SK-N-SH (cell line): ENCODE measurements around the gene SLC25A2. TPM values are rescaled to one million over a fixed set of nuclear protein-coding genes. Genes with fewer than 3 reads are reported as not detected.

Source experiments
- CTCF ChIA-PET: fragments of 300-600, 350-600 bp; formaldehyde crosslinking; extraction: SDS; loops from one replicate; lab custom pipeline; 2021; lab: Yijun Ruan, JAX
- POLR2A ChIA-PET: fragments of 350-600 bp; sonication (Branson Sonifier 250); formaldehyde crosslinking; extraction: SDS; loops from one replicate; lab custom pipeline; 2020; ENCODE audit warnings: antibody characterized with exemption, inconsistent platforms; lab: Yijun Ruan, JAX
- DNase-seq: peaks from one replicate; pipeline ENCODE4 v3.0.0; 2012
- H2AFZ ChIP-seq: fragments of 200-600 bp; sonication (generic); 2 replicates; pipeline ENCODE4 v1.8.1; 2016; ENCODE audit warnings: antibody characterized with exemption, mild to moderate bottlenecking, low read depth
- H3F3A ChIP-seq: fragments of 200-600 bp; sonication (generic); replicated peaks from 2 replicates; pipeline ENCODE3; 2016; ENCODE audit warnings: antibody characterized with exemption, mild to moderate bottlenecking; ENCODE audit not compliant: insufficient read depth
- H3K27ac ChIP-seq, 2 experiments: fragments of 200-500 bp in 1 of 2; fragments of 200-600 bp in 1 of 2; sonication (Bioruptor generic) in 1 of 2; sonication (generic), shearing (Covaris generic) in 1 of 2; 2 replicates each; pipeline versions ENCODE4 v1.5.1 to v1.6.1; 2014 to 2016; ENCODE audit warnings: low read depth in 2 of 2, inconsistent platforms in 1 of 2, low read length in 1 of 2, mild to moderate bottlenecking in 1 of 2, mixed read lengths in 1 of 2
- H3K27me3 ChIP-seq: fragments of 200-600 bp; sonication (generic), shearing (Covaris generic); 2 replicates; pipeline ENCODE4 v1.6.1; 2016; ENCODE audit warnings: mixed run types; ENCODE audit not compliant: insufficient read depth
- H3K36me3 ChIP-seq, 2 experiments: fragments of 200-500 bp in 1 of 2; fragments of 200-600 bp in 1 of 2; sonication (Bioruptor generic) in 1 of 2; sonication (generic) in 1 of 2; replicated peaks in 1 of 2; 2 replicates each; pipeline versions ENCODE3 to v1.5.1; 2014 to 2016; ENCODE audit warnings: low read length in 1 of 2, mild to moderate bottlenecking in 1 of 2; ENCODE audit not compliant: insufficient read depth in 2 of 2, control insufficient read depth in 1 of 2
- H3K4me1 ChIP-seq, 2 experiments: fragments of 200-500 bp in 1 of 2; fragments of 200-600 bp in 1 of 2; sonication (Bioruptor generic) in 1 of 2; sonication (generic), shearing (Covaris generic) in 1 of 2; 2 replicates each; pipeline versions ENCODE4 v1.5.1 to v1.6.1; 2014 to 2016; ENCODE audit warnings: low read depth in 1 of 2, low read length in 1 of 2, mixed run types in 1 of 2; ENCODE audit not compliant: insufficient read depth in 2 of 2, control insufficient read depth in 1 of 2
- H3K4me2 ChIP-seq: fragments of 200-600 bp; sonication (generic), shearing (Covaris generic); 2 replicates; pipeline ENCODE4 v1.6.1; 2017; ENCODE audit warnings: mixed run types
- H3K4me3 ChIP-seq, 2 experiments: fragments of 200-500 bp in 1 of 2; fragments of 200-600 bp in 1 of 2; sonication (Bioruptor generic) in 1 of 2; sonication (generic), shearing (Covaris generic) in 1 of 2; 2 replicates each; pipeline versions ENCODE4 v1.5.1 to v1.8.1; 2014 to 2016; ENCODE audit warnings: low read depth in 2 of 2, inconsistent platforms in 1 of 2, low read length in 1 of 2, mild to moderate bottlenecking in 1 of 2, mixed read lengths in 1 of 2, moderate library complexity in 1 of 2
- H3K79me2 ChIP-seq: fragments of 200-600 bp; sonication (generic); 2 replicates; pipeline ENCODE4 v1.8.1; 2017; ENCODE audit warnings: mild to moderate bottlenecking; ENCODE audit not compliant: insufficient read depth
- H3K9ac ChIP-seq: fragments of 200-600 bp; sonication (generic); 2 replicates; pipeline ENCODE4 v1.6.1; 2017; ENCODE audit warnings: mixed run types
- H3K9me2 ChIP-seq: fragments of 200-600 bp; sonication (generic); 2 replicates; pipeline ENCODE4 v1.6.1; 2017; ENCODE audit warnings: mixed run types
- H3K9me3 ChIP-seq: fragments of 200-600 bp; sonication (generic); 2 replicates; pipeline ENCODE4 v1.6.1; 2017; ENCODE audit warnings: mixed run types, mild to moderate bottlenecking, moderate library complexity
- H4K20me1 ChIP-seq: fragments of 200-600 bp; sonication (generic); 2 replicates; pipeline ENCODE4 v1.6.1; 2017; ENCODE audit warnings: mild to moderate bottlenecking, mixed run types; ENCODE audit not compliant: insufficient read depth
- ELF1 ChIP-seq: IDR thresholded peaks from 2 replicates; pipeline ENCODE4 v1.4.0; 2012
- EP300 ChIP-seq, 2 experiments: IDR thresholded peaks; 2 replicates each; pipeline versions ENCODE4 v1.4.0 to v1.6.1; 2012; ENCODE audit warnings: borderline replicate concordance in 1 of 2, low read depth in 1 of 2, low read length in 1 of 2
- EZH2phosphoT487 ChIP-seq: fragments of 200-600 bp; sonication (generic); IDR thresholded peaks from 2 replicates; pipeline ENCODE4 v1.6.1; 2017; ENCODE audit warnings: low read depth, mixed run types, mild to moderate bottlenecking, antibody characterized with exemption, moderate library complexity, borderline replicate concordance
- FOSL2 ChIP-seq: IDR thresholded peaks from 2 replicates; pipeline ENCODE4 v1.4.0; 2012; ENCODE audit warnings: low read depth, mild to moderate bottlenecking, moderate library complexity, borderline replicate concordance
- FOXM1 ChIP-seq: IDR thresholded peaks from 2 replicates; pipeline ENCODE4 v1.4.0; 2012; ENCODE audit warnings: low read depth, mild to moderate bottlenecking
- GATA2 ChIP-seq: sonication (generic); formaldehyde crosslinking; IDR thresholded peaks from 2 replicates; pipeline ENCODE4 v1.5.0; 2020; ENCODE audit warnings: mild to moderate bottlenecking, missing genetic modification reagents
- JUND ChIP-seq: IDR thresholded peaks from 2 replicates; pipeline ENCODE4 v1.4.0; 2012
- MAX ChIP-seq: IDR thresholded peaks from 2 replicates; pipeline ENCODE4 v1.4.0; 2012; ENCODE audit warnings: low read depth
- POLR2AphosphoS5 ChIP-seq: IDR thresholded peaks from 2 replicates; pipeline ENCODE4 v1.6.1; 2012; ENCODE audit warnings: low read depth, low read length
- RAD21 ChIP-seq: IDR thresholded peaks from 2 replicates; pipeline ENCODE4 v1.6.1; 2012; ENCODE audit warnings: mild to moderate bottlenecking, low read length
- RXRA ChIP-seq: IDR thresholded peaks from 2 replicates; pipeline ENCODE4 v1.4.0; 2012; ENCODE audit warnings: low read depth, mild to moderate bottlenecking, borderline replicate concordance
- SIN3A ChIP-seq: IDR thresholded peaks from 2 replicates; pipeline ENCODE4 v1.6.1; 2012; ENCODE audit warnings: low read depth, mild to moderate bottlenecking, low read length, moderate library complexity, borderline replicate concordance
- SMC3 ChIP-seq: IDR thresholded peaks from 2 replicates; pipeline ENCODE4 v1.6.1; 2012; ENCODE audit warnings: low read depth, low read length, improper control_type of control experiment
- TCF12 ChIP-seq: IDR thresholded peaks from 2 replicates; pipeline ENCODE4 v1.4.0; 2012
- WGBS: methylation state at CpG from one replicate; pipeline ENCODE4 v1.1.6; 2017; ENCODE audit warnings: low lambda C conversion rate; 5-methylcytosine and 5-hydroxymethylcytosine counted together
- polyA plus RNA-seq, 3 experiments: library from polyadenylated mRNA; depleted of rRNA; stranded (reverse); fragments of >200 nt; gene quantifications; 2 replicates each; pipeline ENCODE4 v1.2.3, GENCODE V29; 2012
- TF ChIP-seq, protein P1 (sequence below): fragments of 200-600 bp; sonication (generic); IDR thresholded peaks from 2 replicates; pipeline ENCODE4 v1.6.1; 2017; ENCODE audit warnings: antibody characterized with exemption, mild to moderate bottlenecking, moderate library complexity
- TF ChIP-seq, protein P2 (sequence below): fragments of 150-350 bp; IDR thresholded peaks from 2 replicates; pipeline ENCODE4 v1.6.1; 2016; ENCODE audit warnings: mild to moderate bottlenecking, low read depth, low read length

SLC25A2 gene
- polyA plus RNA-seq, 1 of the 3 experiments (the other 2 are of a cell fraction), result not detected

DNA sequence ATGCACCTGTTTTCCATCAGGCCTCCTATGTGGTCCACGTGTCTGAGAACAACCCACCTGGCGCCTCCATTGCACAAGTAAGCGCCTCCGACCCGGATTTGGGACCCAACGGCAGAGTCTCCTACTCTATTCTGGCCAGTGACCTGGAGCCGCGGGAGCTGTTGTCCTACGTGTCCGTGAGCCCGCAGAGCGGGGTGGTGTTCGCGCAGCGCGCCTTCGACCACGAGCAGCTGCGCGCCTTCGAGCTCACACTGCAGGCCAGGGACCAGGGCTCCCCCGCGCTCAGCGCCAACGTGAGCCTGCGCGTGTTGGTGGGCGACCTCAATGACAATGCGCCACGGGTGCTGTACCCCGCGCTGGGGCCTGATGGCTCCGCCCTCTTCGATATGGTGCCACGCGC is 47.7 kb upstream of the SLC25A2 start:
- Histone ChIP-seq H3K4me3 (no peak overlapping the region; a peak in 1 of 4 replicates), H3K9me3 (no peaks in the 10 kb centered on the region; the same call in 1 of the 2 replicates), H3K9me2 (no peaks in the 10 kb centered on the region), H3K9ac (no peak overlapping the region), H3K4me2 (no peak overlapping the region), H3F3A (no peaks in the 10 kb centered on the region), H3K36me3 (no peaks in the 10 kb centered on the region), H4K20me1 (no peaks in the 10 kb centered on the region), H3K27ac (no peak overlapping the region), H3K79me2 (no peaks in the 10 kb centered on the region), H2AFZ (no peak overlapping the region), H3K27me3 (no peaks in the 10 kb centered on the region), H3K4me1 (no peaks in the 10 kb centered on the region)
- no peak for DNase-seq
- ChIA-PET CTCF (interaction anchor here (2.7 kb wide), 1 partner anchor 213 kb away, joined by 13 read pairs; no protein-coding TSS in a partner anchor), POLR2A (no interaction called here)
- WGBS, result 91% methylated on average over 25 of the region's 36 CpGs
- TF ChIP-seq FOSL2 (no peak), TCF12 (no peak), EP300 (IDR thresholded peaks at IDR 0.05; ENCODE audit: borderline replicate concordance in 1 of 2, low read depth in 1 of 2, low read length in 1 of 2) (no peak), ELF1 (no peak), GATA2 (no peak), RAD21 (no peak), SMC3 (no peak), FOXM1 (no peak), EZH2phosphoT487 (no peak), JUND (no peak), MAX (no peak), POLR2AphosphoS5 (no peak), RXRA (no peak), SIN3A (no peak)
- TF ChIP-seq, protein P1, sequence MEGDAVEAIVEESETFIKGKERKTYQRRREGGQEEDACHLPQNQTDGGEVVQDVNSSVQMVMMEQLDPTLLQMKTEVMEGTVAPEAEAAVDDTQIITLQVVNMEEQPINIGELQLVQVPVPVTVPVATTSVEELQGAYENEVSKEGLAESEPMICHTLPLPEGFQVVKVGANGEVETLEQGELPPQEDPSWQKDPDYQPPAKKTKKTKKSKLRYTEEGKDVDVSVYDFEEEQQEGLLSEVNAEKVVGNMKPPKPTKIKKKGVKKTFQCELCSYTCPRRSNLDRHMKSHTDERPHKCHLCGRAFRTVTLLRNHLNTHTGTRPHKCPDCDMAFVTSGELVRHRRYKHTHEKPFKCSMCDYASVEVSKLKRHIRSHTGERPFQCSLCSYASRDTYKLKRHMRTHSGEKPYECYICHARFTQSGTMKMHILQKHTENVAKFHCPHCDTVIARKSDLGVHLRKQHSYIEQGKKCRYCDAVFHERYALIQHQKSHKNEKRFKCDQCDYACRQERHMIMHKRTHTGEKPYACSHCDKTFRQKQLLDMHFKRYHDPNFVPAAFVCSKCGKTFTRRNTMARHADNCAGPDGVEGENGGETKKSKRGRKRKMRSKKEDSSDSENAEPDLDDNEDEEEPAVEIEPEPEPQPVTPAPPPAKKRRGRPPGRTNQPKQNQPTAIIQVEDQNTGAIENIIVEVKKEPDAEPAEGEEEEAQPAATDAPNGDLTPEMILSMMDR, result no peak
- TF ChIP-seq, protein P2, sequence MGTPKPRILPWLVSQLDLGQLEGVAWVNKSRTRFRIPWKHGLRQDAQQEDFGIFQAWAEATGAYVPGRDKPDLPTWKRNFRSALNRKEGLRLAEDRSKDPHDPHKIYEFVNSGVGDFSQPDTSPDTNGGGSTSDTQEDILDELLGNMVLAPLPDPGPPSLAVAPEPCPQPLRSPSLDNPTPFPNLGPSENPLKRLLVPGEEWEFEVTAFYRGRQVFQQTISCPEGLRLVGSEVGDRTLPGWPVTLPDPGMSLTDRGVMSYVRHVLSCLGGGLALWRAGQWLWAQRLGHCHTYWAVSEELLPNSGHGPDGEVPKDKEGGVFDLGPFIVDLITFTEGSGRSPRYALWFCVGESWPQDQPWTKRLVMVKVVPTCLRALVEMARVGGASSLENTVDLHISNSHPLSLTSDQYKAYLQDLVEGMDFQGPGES, result no peak
